SK-N-SH treated with all-trans-retinoic acid at 6 μM for 48 hours (cell line): ENCODE results near the gene KRTAP20-1.

Experiments used
- ATAC-seq: fragments of 200-7000 bp; cut with Tn5 transposase; 3 replicates; pipeline ENCODE4 v1.9.1; 2020; ENCODE audit warnings: mild to moderate bottlenecking, moderate library complexity
- ARNTL ChIP-seq: fragments of 450-650 bp; formaldehyde crosslinking; IDR thresholded peaks from 2 replicates; pipeline ENCODE4 v1.5.0; 2020; ENCODE audit warnings: low read depth, mild to moderate bottlenecking, moderate library complexity, borderline replicate concordance
- BACH2 ChIP-seq: fragments of 250-450 bp; sonication (Bioruptor Pico); IDR thresholded peaks from 2 replicates; pipeline ENCODE4 v1.9.0; 2021; ENCODE audit warnings: mild to moderate bottlenecking, borderline replicate concordance
- CSDC2 ChIP-seq: fragments of 250-450 bp; sonication (Bioruptor Pico); IDR thresholded peaks from 2 replicates; pipeline ENCODE4 v1.5.0; 2020; ENCODE audit warnings: mild to moderate bottlenecking, moderate library complexity
- CSRNP3 ChIP-seq: fragments of 250-450 bp; sonication (Bioruptor Pico); IDR thresholded peaks from 2 replicates; pipeline ENCODE4 v1.5.1; 2021; ENCODE audit warnings: mild to moderate bottlenecking, moderate library complexity
- ESRRG ChIP-seq: fragments of 250-450 bp; sonication (Bioruptor Pico); IDR thresholded peaks from 2 replicates; pipeline ENCODE4 v1.6.1; 2021; ENCODE audit warnings: mild to moderate bottlenecking
- GLIS3 ChIP-seq: fragments of 250-450 bp; sonication (Bioruptor Pico); IDR thresholded peaks from 2 replicates; pipeline ENCODE4 v1.5.0; 2020; ENCODE audit warnings: mild to moderate bottlenecking, moderate library complexity
- ISL1 ChIP-seq: fragments of 250-450 bp; sonication (Bioruptor Pico); IDR thresholded peaks from 2 replicates; pipeline ENCODE4 v2.1.2; 2022; ENCODE audit warnings: mild to moderate bottlenecking, moderate library complexity
- OSR1 ChIP-seq: fragments of 250-450 bp; sonication (Bioruptor Pico); IDR thresholded peaks from 2 replicates; pipeline ENCODE4 v1.8.0; 2022; ENCODE audit warnings: moderate library complexity, mild to moderate bottlenecking, inconsistent platforms
- PATZ1 ChIP-seq: fragments of 250-450 bp; sonication (Bioruptor Pico); IDR thresholded peaks from 2 replicates; pipeline ENCODE4 v1.8.0; 2020; ENCODE audit warnings: mild to moderate bottlenecking, moderate library complexity, borderline replicate concordance
- PPARA ChIP-seq: fragments of 250-450 bp; sonication (Bioruptor Pico); IDR thresholded peaks from 2 replicates; pipeline ENCODE4 v1.5.0; 2020; ENCODE audit warnings: mild to moderate bottlenecking, borderline replicate concordance
- RARB ChIP-seq: fragments of 250-450 bp; sonication (Bioruptor Pico); IDR thresholded peaks from 2 replicates; pipeline ENCODE4 v1.8.0; 2021; ENCODE audit warnings: mild to moderate bottlenecking, moderate library complexity
- SNAI2 ChIP-seq: fragments of 250-450 bp; sonication (Bioruptor Pico); IDR thresholded peaks from 2 replicates; pipeline ENCODE4 v1.5.0; 2020; ENCODE audit warnings: mild to moderate bottlenecking, moderate library complexity
- TCF4 ChIP-seq: fragments of 250-450 bp; sonication (Bioruptor Pico); IDR thresholded peaks from 2 replicates; pipeline ENCODE4 v1.8.0; 2021; ENCODE audit warnings: mild to moderate bottlenecking, moderate library complexity, borderline replicate concordance
- TOX ChIP-seq: fragments of 250-450 bp; sonication (Bioruptor Pico); IDR thresholded peaks from 2 replicates; pipeline ENCODE4 v1.8.0; 2021; ENCODE audit warnings: mild to moderate bottlenecking, moderate library complexity, borderline replicate concordance
- TSHZ2 ChIP-seq: fragments of 250-450 bp; sonication (Bioruptor Pico); IDR thresholded peaks from 2 replicates; pipeline ENCODE4 v1.5.0; 2020; ENCODE audit warnings: mild to moderate bottlenecking, moderate library complexity
- ZC3H10 ChIP-seq: fragments of 250-450 bp; sonication (Bioruptor Pico); IDR thresholded peaks from 2 replicates; pipeline ENCODE4 v1.5.1; 2021; ENCODE audit warnings: mild to moderate bottlenecking, moderate library complexity
- ZFP3 ChIP-seq: fragments of 250-450 bp; sonication (Bioruptor Pico); IDR thresholded peaks from 2 replicates; pipeline ENCODE4 v1.5.0; 2020; ENCODE audit warnings: mild to moderate bottlenecking, moderate library complexity
- ZFP30 ChIP-seq: fragments of 450-650 bp; formaldehyde crosslinking; IDR thresholded peaks from 2 replicates; pipeline ENCODE4 v1.5.0; 2022; ENCODE audit warnings: mild to moderate bottlenecking, moderate library complexity
- ZNF8 ChIP-seq: fragments of 450-650 bp; formaldehyde crosslinking; IDR thresholded peaks from 2 replicates; pipeline ENCODE4 v1.5.0; 2020; ENCODE audit warnings: mild to moderate bottlenecking, moderate library complexity
- TF ChIP-seq, protein P1 (sequence below): fragments of 250-450 bp; sonication (Bioruptor Pico); IDR thresholded peaks from 2 replicates; pipeline ENCODE4 v1.8.0; 2021; ENCODE audit warnings: low read depth, mild to moderate bottlenecking, moderate library complexity, borderline replicate concordance
- TF ChIP-seq, protein P2 (sequence below): fragments of 250-450 bp; sonication (Bioruptor Pico); IDR thresholded peaks from 2 replicates; pipeline ENCODE4 v1.5.1; 2020; ENCODE audit warnings: low read depth, mild to moderate bottlenecking, moderate library complexity

Gene KRTAP20-1

DNA sequence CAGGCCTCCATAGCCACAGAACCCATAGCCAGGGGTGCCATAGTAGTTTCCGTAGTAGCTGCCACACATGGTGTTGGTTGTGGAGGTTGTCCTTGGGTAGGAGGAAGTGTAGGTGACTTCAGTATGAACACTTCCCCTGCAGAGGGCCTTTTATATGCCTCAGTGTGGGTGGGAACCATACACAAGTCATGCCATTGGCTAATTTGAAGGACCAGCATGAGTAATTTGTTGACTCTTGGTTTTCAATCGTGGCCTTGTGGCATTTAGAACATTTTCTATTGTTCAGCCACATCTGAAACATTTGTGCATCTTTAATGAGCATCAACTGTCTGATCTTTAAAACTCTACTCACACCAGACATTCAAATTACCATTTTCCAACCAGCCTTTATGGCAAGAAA lies 2.4 kb upstream of the KRTAP20-1 start, which contains the start of gene KRTAP6-1 (continued):
- TF ChIP-seq, protein P1, sequence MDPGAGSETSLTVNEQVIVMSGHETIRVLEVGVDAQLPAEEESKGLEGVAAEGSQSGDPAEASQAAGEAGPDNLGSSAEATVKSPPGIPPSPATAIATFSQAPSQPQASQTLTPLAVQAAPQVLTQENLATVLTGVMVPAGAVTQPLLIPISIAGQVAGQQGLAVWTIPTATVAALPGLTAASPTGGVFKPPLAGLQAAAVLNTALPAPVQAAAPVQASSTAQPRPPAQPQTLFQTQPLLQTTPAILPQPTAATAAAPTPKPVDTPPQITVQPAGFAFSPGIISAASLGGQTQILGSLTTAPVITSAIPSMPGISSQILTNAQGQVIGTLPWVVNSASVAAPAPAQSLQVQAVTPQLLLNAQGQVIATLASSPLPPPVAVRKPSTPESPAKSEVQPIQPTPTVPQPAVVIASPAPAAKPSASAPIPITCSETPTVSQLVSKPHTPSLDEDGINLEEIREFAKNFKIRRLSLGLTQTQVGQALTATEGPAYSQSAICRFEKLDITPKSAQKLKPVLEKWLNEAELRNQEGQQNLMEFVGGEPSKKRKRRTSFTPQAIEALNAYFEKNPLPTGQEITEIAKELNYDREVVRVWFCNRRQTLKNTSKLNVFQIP (CRISPR knock-in tag), result no peak
- TF ChIP-seq CSDC2 (CRISPR knock-in tag) (no peak), PPARA (CRISPR knock-in tag) (no peak), ESRRG (no peak), ISL1 (CRISPR knock-in tag) (no peak), ARNTL (CRISPR knock-in tag) (no peak), PATZ1 (CRISPR knock-in tag) (no peak), GLIS3 (no peak)

GRCh38 chr21:30615199-30615598 lies 1.0 kb upstream of the KRTAP20-1 start:
- no peak for ATAC-seq
- no peak for TF ChIP-seq TCF4 (CRISPR knock-in tag)
- TF ChIP-seq CSDC2 (CRISPR knock-in tag), result no peak
- TF ChIP-seq ZFP30, result no peak
- no peak for TF ChIP-seq ARNTL (CRISPR knock-in tag)
- no peak for TF ChIP-seq ZC3H10
- TF ChIP-seq TSHZ2 (CRISPR knock-in tag), result no peak
- no peak for TF ChIP-seq RARB (CRISPR knock-in tag)
- no peak for TF ChIP-seq ISL1 (CRISPR knock-in tag)
- no peak for TF ChIP-seq SNAI2 (CRISPR knock-in tag)
- TF ChIP-seq BACH2 (CRISPR knock-in tag), result no peak
- TF ChIP-seq TOX, result no peak
- TF ChIP-seq OSR1 (CRISPR knock-in tag), result no peak
- no peak for TF ChIP-seq PPARA (CRISPR knock-in tag)
- TF ChIP-seq, protein P2, sequence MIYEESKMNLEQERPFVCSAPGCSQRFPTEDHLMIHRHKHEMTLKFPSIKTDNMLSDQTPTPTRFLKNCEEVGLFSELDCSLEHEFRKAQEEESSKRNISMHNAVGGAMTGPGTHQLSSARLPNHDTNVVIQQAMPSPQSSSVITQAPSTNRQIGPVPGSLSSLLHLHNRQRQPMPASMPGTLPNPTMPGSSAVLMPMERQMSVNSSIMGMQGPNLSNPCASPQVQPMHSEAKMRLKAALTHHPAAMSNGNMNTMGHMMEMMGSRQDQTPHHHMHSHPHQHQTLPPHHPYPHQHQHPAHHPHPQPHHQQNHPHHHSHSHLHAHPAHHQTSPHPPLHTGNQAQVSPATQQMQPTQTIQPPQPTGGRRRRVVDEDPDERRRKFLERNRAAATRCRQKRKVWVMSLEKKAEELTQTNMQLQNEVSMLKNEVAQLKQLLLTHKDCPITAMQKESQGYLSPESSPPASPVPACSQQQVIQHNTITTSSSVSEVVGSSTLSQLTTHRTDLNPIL (CRISPR knock-in tag), result no peak
- TF ChIP-seq ZFP3 (CRISPR knock-in tag), result no peak
- no peak for TF ChIP-seq PATZ1 (CRISPR knock-in tag)
- no peak for TF ChIP-seq CSRNP3 (CRISPR knock-in tag)
- TF ChIP-seq ZNF8 (CRISPR knock-in tag), result no peak
- no peak for TF ChIP-seq GLIS3
- TF ChIP-seq, all 23 proteins: peak for 0
